Measurements from ENCODE around the gene SLC11A1.
A peak's percentile ranks its signal among the peaks of the same experiment; 100 is the strongest.

The SLC11A1 gene

GRCh38 chr2:218395826-218396687 lies 14.0 kb downstream of the SLC11A1 start:
- H3K4me1 Mint-ChIP-seq: peaks cover 28% of the 10 kb centered on the region
- peak overlapping the region; percentile 91 for H3K4me3 Mint-ChIP-seq
- no peaks in the 10 kb centered on the region for H3K27me3 Mint-ChIP-seq
- no peaks in the 10 kb centered on the region for H3K36me3 Mint-ChIP-seq
- peak overlapping the region; percentile 93 for H3K27ac Mint-ChIP-seq
- no peaks in the 10 kb centered on the region for H3K9me3 Mint-ChIP-seq

GRCh38 chr2:218396688-218397462 lies 14.8 kb downstream of the SLC11A1 start:
- H3K4me3 Mint-ChIP-seq: peak overlapping the region; percentile 91
- peak overlapping the region; percentile 70 for H3K27ac Mint-ChIP-seq
- no peaks in the 10 kb centered on the region for H3K9me3 Mint-ChIP-seq
- no peaks in the 10 kb centered on the region for H3K27me3 Mint-ChIP-seq
- H3K4me1 Mint-ChIP-seq: peaks cover 35% of the 10 kb centered on the region
- no peaks in the 10 kb centered on the region for H3K36me3 Mint-ChIP-seq

GRCh38 chr2:218397463-218397819 lies 15.4 kb downstream of the SLC11A1 start:
- Mint-ChIP-seq H3K27me3 (no peaks in the 10 kb centered on the region), H3K9me3 (no peaks in the 10 kb centered on the region), H3K27ac (peak overlapping the region; percentile 70), H3K4me3 (peak overlapping the region; percentile 91), H3K36me3 (no peaks in the 10 kb centered on the region), H3K4me1 (peaks cover 38% of the 10 kb centered on the region)

DNA sequence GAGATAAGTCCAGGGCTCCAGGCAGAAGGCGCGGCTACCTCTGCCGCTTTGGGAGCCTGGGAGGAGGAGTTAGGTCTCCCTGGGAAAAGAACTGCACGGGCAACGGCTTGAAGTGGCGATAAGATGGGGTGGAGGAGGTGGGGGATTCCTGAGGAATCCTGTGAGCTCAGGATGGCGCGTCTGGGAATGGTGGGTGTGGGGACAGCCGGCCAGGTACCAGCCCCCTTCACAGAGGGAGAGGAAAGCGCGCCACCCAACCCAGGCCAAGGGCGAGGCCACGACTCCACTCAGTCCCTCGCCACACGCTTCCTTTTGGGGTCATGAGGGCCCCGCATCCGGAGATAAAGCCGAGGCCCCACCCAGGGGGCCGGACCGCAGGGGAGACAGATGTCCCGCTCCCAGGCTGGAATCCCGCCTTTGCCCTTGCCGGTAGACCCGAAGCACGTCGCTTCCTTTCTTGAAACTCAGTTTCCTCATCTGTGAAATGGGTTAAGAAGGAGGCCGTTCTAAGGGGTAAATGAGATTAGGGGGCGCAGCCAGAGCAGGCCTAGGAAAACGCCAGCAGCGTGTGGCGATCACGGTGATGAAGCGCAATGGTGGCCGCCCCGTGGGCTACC lies 15.9 kb downstream of the SLC11A1 start:
- no peaks in the 10 kb centered on the region for H3K27me3 Mint-ChIP-seq
- H3K9me3 Mint-ChIP-seq: no peaks in the 10 kb centered on the region
- H3K27ac Mint-ChIP-seq: peak overlapping the region; percentile 51
- H3K4me1 Mint-ChIP-seq: peaks cover 40% of the 10 kb centered on the region
- peak overlapping the region; percentile 91 for H3K4me3 Mint-ChIP-seq
- H3K36me3 Mint-ChIP-seq: no peaks in the 10 kb centered on the region

DNA sequence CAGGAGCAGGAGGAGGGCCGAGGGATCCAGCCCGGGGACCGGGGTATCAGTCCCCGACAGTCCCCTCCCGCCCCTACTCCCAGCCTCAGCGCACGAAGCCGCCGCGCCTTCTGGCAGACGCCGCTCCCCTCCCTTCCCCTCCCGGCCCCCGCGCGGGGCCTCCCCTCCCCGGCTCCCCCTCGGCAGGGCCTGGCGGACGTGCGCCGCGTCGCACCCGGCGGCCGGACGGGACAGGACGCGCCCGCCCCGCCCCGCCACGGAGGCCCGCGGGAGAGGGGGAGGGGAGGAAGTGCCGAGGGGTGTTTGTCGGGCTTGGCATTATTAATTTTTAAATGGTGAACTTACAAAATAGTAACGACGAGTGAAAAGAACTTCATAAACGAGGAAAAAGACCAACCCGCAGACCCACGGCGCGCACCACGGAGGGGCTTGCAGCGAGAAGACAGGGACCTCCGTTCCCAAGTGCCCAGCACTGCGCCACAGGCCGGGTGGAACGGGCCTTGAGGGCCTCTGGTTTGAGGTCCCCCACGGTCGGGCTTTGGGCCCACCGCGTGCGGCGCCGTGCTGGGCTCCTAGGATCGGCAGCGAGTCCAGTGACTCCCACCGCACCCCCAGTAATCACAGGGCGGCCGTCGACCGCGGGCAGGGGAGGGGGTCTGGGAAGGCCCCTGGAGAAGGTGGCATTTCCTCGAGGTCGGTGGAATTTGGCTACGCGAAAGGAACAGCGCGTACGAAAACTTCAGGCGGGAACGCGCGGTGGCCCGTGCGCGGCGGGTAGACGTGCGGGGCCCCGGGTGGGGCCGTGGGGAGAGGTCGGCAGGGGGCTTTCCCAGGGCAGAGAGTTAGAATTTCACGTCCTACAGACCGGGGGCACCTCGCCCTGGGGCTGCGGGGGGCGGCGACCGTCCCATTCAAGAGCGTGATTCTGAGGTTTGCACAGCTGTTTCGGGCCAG lies 16.6 kb downstream of the SLC11A1 start:
- Mint-ChIP-seq H3K4me1 (peaks cover 47% of the 10 kb centered on the region), H3K27ac (peak overlapping the region; percentile 55), H3K4me3 (peak overlapping the region; percentile 91), H3K27me3 (no peaks in the 10 kb centered on the region), H3K9me3 (no peaks in the 10 kb centered on the region), H3K36me3 (peaks cover 2% of the 10 kb centered on the region)

- no peaks in the 10 kb centered on the region for H3K9me3 Mint-ChIP-seq
- H3K36me3 Mint-ChIP-seq: peaks cover 2% of the 10 kb centered on the region
- peak within 1 kb of the TSS; percentile 93 for H3K4me3 Mint-ChIP-seq
- H3K4me1 Mint-ChIP-seq: peaks cover 52% of the 10 kb centered on the region
- H3K27me3 Mint-ChIP-seq: no peaks in the 10 kb centered on the region
- peak within 1 kb of the TSS; percentile 81 for H3K27ac Mint-ChIP-seq
Measured at GRCh38 chr2:218399391-218400166, 17.5 kb downstream of the SLC11A1 start, which contains the start of gene CTDSP1. Gene CTDSP1 (plus strand): TSS chr2:218399868. CDS start chr2:218400091, 223 bp downstream.

GRCh38 chr2:218400167-218400929 lies 18.3 kb downstream of the SLC11A1 start:
- Mint-ChIP-seq H3K9me3 (no peaks in the 10 kb centered on the region), H3K27ac (no peak overlapping the region), H3K36me3 (peaks cover 2% of the 10 kb centered on the region), H3K4me1 (peaks cover 58% of the 10 kb centered on the region), H3K27me3 (no peaks in the 10 kb centered on the region), H3K4me3 (peak overlapping the region; percentile 93)

DNA sequence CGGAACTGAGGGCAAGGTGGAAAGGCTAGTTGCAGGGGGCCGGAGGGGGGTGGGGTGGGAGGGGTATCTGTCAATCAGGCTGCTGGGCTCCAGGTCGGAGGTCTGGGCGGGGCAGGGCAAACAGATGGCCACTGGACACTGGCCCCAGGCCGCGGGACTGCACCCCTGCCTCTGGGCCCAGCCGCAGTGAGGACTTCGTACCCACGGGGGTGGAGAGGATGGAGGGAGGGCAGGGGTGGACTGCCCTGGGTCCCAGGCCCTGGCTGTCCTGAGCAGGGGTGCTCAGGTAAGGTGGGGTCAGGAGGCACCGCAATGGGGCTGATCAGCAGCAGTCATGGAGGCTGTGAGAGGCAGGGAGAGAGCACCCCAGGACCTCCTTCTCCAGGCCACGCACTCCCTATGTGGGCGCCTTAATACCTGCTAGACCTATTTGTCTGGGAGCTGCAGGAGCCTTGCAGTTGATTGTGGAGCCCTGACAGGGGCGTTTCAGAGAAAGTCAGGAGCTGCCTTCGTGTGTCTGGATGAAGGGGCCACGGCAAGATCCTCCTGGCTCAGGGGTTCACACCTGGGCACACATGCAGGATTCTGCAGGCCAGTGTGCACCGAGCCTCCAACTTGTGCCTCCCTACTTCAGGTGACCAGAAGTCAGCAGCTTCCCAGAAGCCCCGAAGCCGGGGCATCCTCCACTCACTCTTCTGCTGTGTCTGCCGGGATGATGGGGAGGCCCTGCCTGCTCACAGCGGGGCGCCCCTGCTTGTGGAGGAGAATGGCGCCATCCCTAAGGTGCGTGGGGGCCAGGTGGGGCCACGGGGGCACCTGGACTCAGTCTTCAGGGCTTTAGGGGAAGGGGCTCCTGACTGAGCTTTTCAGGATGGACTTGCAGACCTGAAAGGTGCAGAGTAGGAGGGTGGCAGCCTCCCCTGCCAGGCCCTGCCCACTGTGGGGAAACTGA lies 19.1 kb downstream of the SLC11A1 start:
- Mint-ChIP-seq H3K27me3 (no peaks in the 10 kb centered on the region), H3K4me1 (peaks cover 59% of the 10 kb centered on the region), H3K27ac (no peak overlapping the region), H3K4me3 (peak overlapping the region; percentile 69), H3K9me3 (no peaks in the 10 kb centered on the region), H3K36me3 (peaks cover 2% of the 10 kb centered on the region)

GRCh38 chr2:218401890-218402289 lies 19.8 kb downstream of the SLC11A1 start:
- H3K27ac Mint-ChIP-seq: no peak overlapping the region
- peaks cover 2% of the 10 kb centered on the region for H3K36me3 Mint-ChIP-seq
- no peaks in the 10 kb centered on the region for H3K27me3 Mint-ChIP-seq
- H3K4me1 Mint-ChIP-seq: peaks cover 56% of the 10 kb centered on the region
- H3K9me3 Mint-ChIP-seq: no peaks in the 10 kb centered on the region
- peak overlapping the region; percentile 69 for H3K4me3 Mint-ChIP-seq

- H3K27ac Mint-ChIP-seq: peak overlapping the region; percentile 51
- H3K4me1 Mint-ChIP-seq: peaks cover 56% of the 10 kb centered on the region
- no peaks in the 10 kb centered on the region for H3K9me3 Mint-ChIP-seq
- H3K27me3 Mint-ChIP-seq: no peaks in the 10 kb centered on the region
- H3K4me3 Mint-ChIP-seq: no peak overlapping the region
- peaks cover 2% of the 10 kb centered on the region for H3K36me3 Mint-ChIP-seq
Measured at GRCh38 chr2:218402491-218402901, 20.4 kb downstream of the SLC11A1 start.

DNA sequence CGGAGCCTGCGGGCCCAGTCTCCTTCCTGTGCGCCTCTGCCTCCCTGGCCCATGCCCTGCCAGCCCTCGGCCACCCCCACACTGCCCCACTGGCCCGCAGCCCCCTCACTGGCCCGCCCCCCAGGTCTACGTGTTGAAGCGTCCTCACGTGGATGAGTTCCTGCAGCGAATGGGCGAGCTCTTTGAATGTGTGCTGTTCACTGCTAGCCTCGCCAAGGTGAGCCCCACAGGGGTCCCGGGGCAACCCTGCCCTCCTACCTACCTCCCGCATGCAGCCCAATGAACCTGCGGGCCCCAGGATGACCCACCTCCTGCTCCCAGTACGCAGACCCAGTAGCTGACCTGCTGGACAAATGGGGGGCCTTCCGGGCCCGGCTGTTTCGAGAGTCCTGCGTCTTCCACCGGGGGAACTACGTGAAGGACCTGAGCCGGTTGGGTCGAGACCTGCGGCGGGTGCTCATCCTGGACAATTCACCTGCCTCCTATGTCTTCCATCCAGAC lies 20.9 kb downstream of the SLC11A1 start:
- Mint-ChIP-seq H3K36me3 (peaks cover 2% of the 10 kb centered on the region), H3K9me3 (no peaks in the 10 kb centered on the region), H3K4me1 (peaks cover 56% of the 10 kb centered on the region), H3K27me3 (no peaks in the 10 kb centered on the region), H3K27ac (no peak overlapping the region), H3K4me3 (no peak overlapping the region)

DNA sequence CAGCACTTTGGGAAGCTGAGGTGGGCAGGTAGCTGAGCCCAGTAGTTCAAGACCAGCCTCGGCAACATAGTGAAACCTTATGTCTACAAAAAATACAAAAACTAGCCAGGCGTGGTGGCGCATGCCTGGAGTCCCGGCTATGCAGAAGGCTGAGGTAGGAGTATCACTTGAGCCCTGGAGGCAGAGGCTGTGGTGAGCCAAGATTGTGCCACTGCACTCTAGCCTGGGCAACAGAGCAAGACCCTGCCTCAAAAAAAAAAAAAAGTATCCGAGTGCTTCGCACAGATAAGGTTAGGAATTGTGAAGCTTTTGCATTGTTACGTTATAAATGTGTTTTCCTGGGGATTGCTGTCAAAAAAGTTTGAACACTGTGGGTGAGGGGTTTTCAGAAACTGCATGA lies 21.7 kb downstream of the SLC11A1 start:
- Mint-ChIP-seq H3K9me3 (no peaks in the 10 kb centered on the region), H3K4me3 (no peak overlapping the region), H3K4me1 (peaks cover 55% of the 10 kb centered on the region), H3K27me3 (no peaks in the 10 kb centered on the region), H3K27ac (peak overlapping the region; percentile 68), H3K36me3 (peaks cover 2% of the 10 kb centered on the region)

Data from activated naive CD4-positive, alpha-beta T cell treated with anti-CD3 and anti-CD28 coated beads, Interleukin-2, amount 50 U/mL, for 24 hours (primary cell).